ENCODE measurements around the gene SAMD4B. TPM values are rescaled to one million over a fixed set of nuclear protein-coding genes. Genes with fewer than 3 reads are reported as not detected.

Gene SAMD4B
- total and polyA plus RNA-seq, 9 of the 15 experiments (the other 6 are each of a cell fraction or from before 2014, with no cell fraction given) = 3.4 to 90.5 (median 38.0) TPM

DNA sequence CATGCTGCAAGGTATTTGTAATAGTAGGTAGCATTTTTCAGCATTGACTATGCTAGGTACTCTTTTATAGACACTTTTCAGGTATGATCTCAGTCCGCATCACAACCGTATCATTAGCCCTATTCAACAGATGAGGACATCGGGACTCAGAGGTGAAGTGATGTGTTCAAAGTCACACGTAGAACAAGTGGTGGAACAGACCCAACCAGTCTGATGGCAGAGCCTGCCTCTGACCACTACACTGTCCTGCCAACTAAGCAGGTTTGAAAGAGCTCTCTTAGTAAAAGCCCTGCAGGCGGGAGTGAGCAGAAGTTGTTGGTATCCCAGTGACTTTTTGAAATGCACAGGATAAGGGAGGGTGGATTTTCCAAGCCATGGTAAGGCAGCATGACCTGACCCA, 28.5 kb downstream of the SAMD4B start:
- BruUV-seq (replicated peaks) = no TSS peak
- no peaks in the 10 kb centered on the region for H3K4me1 ChIP-seq (replicated peaks in 1 of 2; ENCODE audit: control insufficient read depth in 2 of 2, insufficient read depth in 2 of 2, low read length in 2 of 2)

DNA sequence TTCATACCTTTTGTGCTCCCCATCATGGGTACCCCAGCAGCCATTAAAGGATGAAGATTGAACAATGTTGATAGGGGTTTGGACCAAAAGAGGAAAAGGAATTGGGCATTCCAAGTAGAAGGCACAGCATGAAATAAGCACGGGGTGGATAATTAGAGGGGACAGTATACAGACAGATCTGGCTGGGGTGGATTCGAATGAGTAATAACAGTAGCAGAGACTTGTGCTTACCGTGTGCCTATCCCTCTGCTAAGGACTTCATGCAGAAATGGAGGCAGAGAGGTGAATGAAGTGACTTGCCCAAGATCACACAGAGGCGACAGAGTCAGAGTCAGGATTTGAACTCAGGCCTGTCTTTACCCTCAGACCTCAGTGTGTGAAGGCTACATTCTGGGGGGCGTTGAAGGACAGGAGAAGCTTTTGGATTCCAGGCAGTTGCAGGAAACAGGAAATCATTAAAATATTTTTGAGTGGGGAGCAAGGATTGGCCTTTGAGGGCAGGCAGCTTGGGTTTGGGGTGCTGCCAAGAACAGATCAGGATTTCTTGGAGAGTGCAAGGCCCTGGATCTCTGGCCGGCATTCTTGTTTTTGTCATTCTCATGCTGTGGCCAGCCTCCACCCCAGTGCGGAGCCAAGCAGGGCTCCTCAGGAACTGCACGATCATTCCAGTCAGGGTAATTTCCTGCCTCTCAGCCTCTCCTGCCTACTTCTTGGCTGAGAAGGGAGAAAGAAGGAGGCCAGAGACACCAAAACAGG, 30.0 kb downstream of the SAMD4B start:
- peaks cover 86% of the 10 kb centered on the region for H3K36me3 ChIP-seq (ENCODE audit: control insufficient read depth, insufficient read depth, low read length)
- H3K27ac ChIP-seq (ENCODE audit: extremely low read depth, low read depth, low read length) = no peak overlapping the region
- 93% methylated on average over 8 of the region's 8 CpGs for WGBS (ENCODE audit: insufficient coverage, low coverage, missing lambda C conversion rate)
- no peaks in the 10 kb centered on the region for H3K4me1 ChIP-seq (replicated peaks in 1 of 2; ENCODE audit: control insufficient read depth in 2 of 2, insufficient read depth in 2 of 2, low read length in 2 of 2)
- ChIA-PET CTCF (ENCODE audit: low intra/inter-chr PET ratio) (no interaction called here), POLR2A (interaction anchor here (1.0 to 1.8 kb wide), 2 partner anchors 17 to 19 kb away, joined by 3 to 5 read pairs; partner anchors contain the start of genes MED29 and PAF1)
- FAIRE-seq (no peak), ATAC-seq (no peak), DNase-seq (ENCODE audit: extremely low read depth in 1 of 4, low spot score in 3 of 4) (no peak)
- no peak overlapping the region for H3K4me3 ChIP-seq
- no peak overlapping the region for H3K4me2 ChIP-seq (ENCODE audit: insufficient read depth, low read length)
- no peaks in the 10 kb centered on the region for H3K27me3 ChIP-seq (ENCODE audit: control insufficient read depth in 2 of 2, insufficient read depth in 2 of 2, low read length in 2 of 2)
- in situ Hi-C loops (cut with MboI) (no loop called here), intact Hi-C loops (cut with micrococcal nuclease) (no loop called here)
- no peaks in the 10 kb centered on the region for H3K79me2 ChIP-seq (ENCODE audit: control insufficient read depth, insufficient read depth, low read length)
- H3K9ac ChIP-seq (ENCODE audit: insufficient read depth in 1 of 2, low read depth in 2 of 2, low read length in 2 of 2) = peak overlapping the region in 1 of 2 experiments; percentile 38; a peak in 1 of 4 replicates
- no peaks in the 10 kb centered on the region for H4K20me1 ChIP-seq (replicated peaks; ENCODE audit: control insufficient read depth, insufficient read depth, low read length)
- no peak overlapping the region for H2AFZ ChIP-seq (ENCODE audit: low read depth, low read length)
- no peaks in the 10 kb centered on the region for H3K9me3 ChIP-seq (replicated peaks; ENCODE audit: control insufficient read depth, insufficient read depth, low read depth, low read length)
- H3K9me1 ChIP-seq (ENCODE audit: control insufficient read depth, insufficient read depth, low read length) = peaks cover 3% of the 10 kb centered on the region
- no TSS peak for BruUV-seq (replicated peaks)
- TF ChIP-seq, protein P1, sequence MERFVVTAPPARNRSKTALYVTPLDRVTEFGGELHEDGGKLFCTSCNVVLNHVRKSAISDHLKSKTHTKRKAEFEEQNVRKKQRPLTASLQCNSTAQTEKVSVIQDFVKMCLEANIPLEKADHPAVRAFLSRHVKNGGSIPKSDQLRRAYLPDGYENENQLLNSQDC (CRISPR knock-in tag; IDR thresholded peaks at IDR 0.05) = no peak
- TF ChIP-seq, protein P2, sequence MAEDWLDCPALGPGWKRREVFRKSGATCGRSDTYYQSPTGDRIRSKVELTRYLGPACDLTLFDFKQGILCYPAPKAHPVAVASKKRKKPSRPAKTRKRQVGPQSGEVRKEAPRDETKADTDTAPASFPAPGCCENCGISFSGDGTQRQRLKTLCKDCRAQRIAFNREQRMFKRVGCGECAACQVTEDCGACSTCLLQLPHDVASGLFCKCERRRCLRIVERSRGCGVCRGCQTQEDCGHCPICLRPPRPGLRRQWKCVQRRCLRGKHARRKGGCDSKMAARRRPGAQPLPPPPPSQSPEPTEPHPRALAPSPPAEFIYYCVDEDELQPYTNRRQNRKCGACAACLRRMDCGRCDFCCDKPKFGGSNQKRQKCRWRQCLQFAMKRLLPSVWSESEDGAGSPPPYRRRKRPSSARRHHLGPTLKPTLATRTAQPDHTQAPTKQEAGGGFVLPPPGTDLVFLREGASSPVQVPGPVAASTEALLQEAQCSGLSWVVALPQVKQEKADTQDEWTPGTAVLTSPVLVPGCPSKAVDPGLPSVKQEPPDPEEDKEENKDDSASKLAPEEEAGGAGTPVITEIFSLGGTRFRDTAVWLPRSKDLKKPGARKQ (CRISPR knock-in tag; IDR thresholded peaks at IDR 0.05) = no peak
- TF ChIP-seq C11orf30 (IDR thresholded peaks at IDR 0.05; ENCODE audit: low read depth) (no peak), ZNF23 (CRISPR knock-in tag; IDR thresholded peaks at IDR 0.05) (no peak), ZNF764 (CRISPR knock-in tag; IDR thresholded peaks at IDR 0.05; ENCODE audit: low read depth) (no peak), MEIS2 (IDR thresholded peaks at IDR 0.05; ENCODE audit: partially characterized antibody) (no peak)
- TF ChIP-seq, protein P3, sequence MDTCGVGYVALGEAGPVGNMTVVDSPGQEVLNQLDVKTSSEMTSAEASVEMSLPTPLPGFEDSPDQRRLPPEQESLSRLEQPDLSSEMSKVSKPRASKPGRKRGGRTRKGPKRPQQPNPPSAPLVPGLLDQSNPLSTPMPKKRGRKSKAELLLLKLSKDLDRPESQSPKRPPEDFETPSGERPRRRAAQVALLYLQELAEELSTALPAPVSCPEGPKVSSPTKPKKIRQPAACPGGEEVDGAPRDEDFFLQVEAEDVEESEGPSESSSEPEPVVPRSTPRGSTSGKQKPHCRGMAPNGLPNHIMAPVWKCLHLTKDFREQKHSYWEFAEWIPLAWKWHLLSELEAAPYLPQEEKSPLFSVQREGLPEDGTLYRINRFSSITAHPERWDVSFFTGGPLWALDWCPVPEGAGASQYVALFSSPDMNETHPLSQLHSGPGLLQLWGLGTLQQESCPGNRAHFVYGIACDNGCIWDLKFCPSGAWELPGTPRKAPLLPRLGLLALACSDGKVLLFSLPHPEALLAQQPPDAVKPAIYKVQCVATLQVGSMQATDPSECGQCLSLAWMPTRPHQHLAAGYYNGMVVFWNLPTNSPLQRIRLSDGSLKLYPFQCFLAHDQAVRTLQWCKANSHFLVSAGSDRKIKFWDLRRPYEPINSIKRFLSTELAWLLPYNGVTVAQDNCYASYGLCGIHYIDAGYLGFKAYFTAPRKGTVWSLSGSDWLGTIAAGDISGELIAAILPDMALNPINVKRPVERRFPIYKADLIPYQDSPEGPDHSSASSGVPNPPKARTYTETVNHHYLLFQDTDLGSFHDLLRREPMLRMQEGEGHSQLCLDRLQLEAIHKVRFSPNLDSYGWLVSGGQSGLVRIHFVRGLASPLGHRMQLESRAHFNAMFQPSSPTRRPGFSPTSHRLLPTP (IDR thresholded peaks at IDR 0.05; ENCODE audit: borderline replicate concordance, extremely low read depth, insufficient read length) = no peak

More for the DNA sequence above, 28.5 kb downstream of the SAMD4B start:
- FAIRE-seq (no peak), ATAC-seq (no peak), DNase-seq (ENCODE audit: extremely low read depth in 1 of 4, low spot score in 3 of 4) (no peak)
- Histone ChIP-seq H3K9ac (ENCODE audit: insufficient read depth in 1 of 2, low read depth in 2 of 2, low read length in 2 of 2) (no peak overlapping the region), H3K9me1 (ENCODE audit: control insufficient read depth, insufficient read depth, low read length) (peaks cover 3% of the 10 kb centered on the region), H3K79me2 (ENCODE audit: control insufficient read depth, insufficient read depth, low read length) (no peaks in the 10 kb centered on the region; the same call in 2 of the 3 replicates), H3K27ac (ENCODE audit: extremely low read depth, low read depth, low read length) (no peak overlapping the region), H3K4me3 (no peak overlapping the region), H4K20me1 (replicated peaks; ENCODE audit: control insufficient read depth, insufficient read depth, low read length) (no peaks in the 10 kb centered on the region), H3K36me3 (ENCODE audit: control insufficient read depth, insufficient read depth, low read length) (peaks cover 86% of the 10 kb centered on the region), H2AFZ (ENCODE audit: low read depth, low read length) (no peak overlapping the region), H3K4me2 (ENCODE audit: insufficient read depth, low read length) (no peak overlapping the region), H3K27me3 (ENCODE audit: control insufficient read depth in 2 of 2, insufficient read depth in 2 of 2, low read length in 2 of 2) (no peaks in the 10 kb centered on the region), H3K9me3 (replicated peaks; ENCODE audit: control insufficient read depth, insufficient read depth, low read depth, low read length) (no peaks in the 10 kb centered on the region)
- intact Hi-C loops (cut with micrococcal nuclease) (no loop called here), in situ Hi-C loops (cut with MboI) (no loop called here)
- CTCF ChIA-PET (ENCODE audit: low intra/inter-chr PET ratio) = no interaction called here
- POLR2A ChIA-PET = interaction anchor here (0.6 to 1.4 kb wide), 3 partner anchors 28 to 248 kb away, joined by 3 to 8 read pairs (median 4); partner anchors contain the start of gene SAMD4B
- no peak for TF ChIP-seq PHB2 (IDR thresholded peaks at IDR 0.05; ENCODE audit: low read depth)
- no peak for TF ChIP-seq ZNF668 (CRISPR knock-in tag; IDR thresholded peaks at IDR 0.05)
- no peak for TF ChIP-seq BDP1 (IDR thresholded peaks at IDR 0.05; ENCODE audit: insufficient read depth, insufficient read length)
- TF ChIP-seq DACH1 (IDR thresholded peaks at IDR 0.05; ENCODE audit: partially characterized antibody) = no peak
- TF ChIP-seq PHF20 (IDR thresholded peaks at IDR 0.05; ENCODE audit: partially characterized antibody) = no peak
- no peak for TF ChIP-seq CBX3 (IDR thresholded peaks at IDR 0.05; ENCODE audit: borderline replicate concordance in 1 of 2, low read length in 2 of 2)
- 96% methylated on average over 5 of the region's 5 CpGs for WGBS (ENCODE audit: insufficient coverage, low coverage, missing lambda C conversion rate)

Data from K562 (cell line).